OCI-LY7 (cell line): ENCODE results near the gene KIAA1958.

ENCODE experiments used
- EZH2phosphoT487 ChIP-seq: fragments of 200-600 bp; sonication (generic); IDR thresholded peaks from 2 replicates; pipeline ENCODE4 v1.6.1; 2018; ENCODE audit warnings: low read depth, borderline replicate concordance, mild to moderate bottlenecking, mixed run types, antibody characterized with exemption, low read length, moderate library complexity, mixed read lengths
- TF ChIP-seq, protein P1 (sequence below): fragments of 200-600 bp; sonication (generic); conservative IDR thresholded peaks from 2 replicates; pipeline ENCODE4 v1.5.1; 2014; ENCODE audit warnings: mild to moderate bottlenecking, antibody characterized with exemption, low read length, moderate library complexity, mixed read lengths

DNA sequence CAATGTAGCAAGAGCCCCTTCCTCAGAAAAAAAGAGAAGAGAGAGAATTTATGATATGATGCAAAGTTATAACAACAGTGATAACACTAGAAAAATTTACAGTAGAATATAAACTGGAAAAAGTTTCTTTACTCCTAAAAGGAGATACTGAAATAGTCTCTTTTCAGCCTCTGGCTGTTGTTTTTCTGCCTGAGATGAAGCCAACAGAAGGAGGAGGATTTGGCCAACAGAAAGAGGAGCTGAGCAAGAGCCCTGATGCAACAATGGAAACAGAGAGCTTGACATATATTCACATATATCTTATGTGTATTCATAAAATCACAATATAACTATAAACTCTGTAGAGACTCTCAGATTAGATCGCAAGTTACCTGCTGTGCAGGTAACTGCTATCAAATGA is 122.2 kb downstream of the KIAA1958 start:
- TF ChIP-seq, protein P1, sequence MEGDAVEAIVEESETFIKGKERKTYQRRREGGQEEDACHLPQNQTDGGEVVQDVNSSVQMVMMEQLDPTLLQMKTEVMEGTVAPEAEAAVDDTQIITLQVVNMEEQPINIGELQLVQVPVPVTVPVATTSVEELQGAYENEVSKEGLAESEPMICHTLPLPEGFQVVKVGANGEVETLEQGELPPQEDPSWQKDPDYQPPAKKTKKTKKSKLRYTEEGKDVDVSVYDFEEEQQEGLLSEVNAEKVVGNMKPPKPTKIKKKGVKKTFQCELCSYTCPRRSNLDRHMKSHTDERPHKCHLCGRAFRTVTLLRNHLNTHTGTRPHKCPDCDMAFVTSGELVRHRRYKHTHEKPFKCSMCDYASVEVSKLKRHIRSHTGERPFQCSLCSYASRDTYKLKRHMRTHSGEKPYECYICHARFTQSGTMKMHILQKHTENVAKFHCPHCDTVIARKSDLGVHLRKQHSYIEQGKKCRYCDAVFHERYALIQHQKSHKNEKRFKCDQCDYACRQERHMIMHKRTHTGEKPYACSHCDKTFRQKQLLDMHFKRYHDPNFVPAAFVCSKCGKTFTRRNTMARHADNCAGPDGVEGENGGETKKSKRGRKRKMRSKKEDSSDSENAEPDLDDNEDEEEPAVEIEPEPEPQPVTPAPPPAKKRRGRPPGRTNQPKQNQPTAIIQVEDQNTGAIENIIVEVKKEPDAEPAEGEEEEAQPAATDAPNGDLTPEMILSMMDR: no peak
- no peak for TF ChIP-seq EZH2phosphoT487
